HepG2 (cell line): ENCODE data around the gene BANK1. TPM values are rescaled to one million over a fixed set of nuclear protein-coding genes. Genes with fewer than 3 reads are reported as not detected.

ENCODE experiments used
- ADNP ChIP-seq: sonication (generic); formaldehyde crosslinking; IDR thresholded peaks from 2 replicates; pipeline ENCODE4 v1.4.0; 2020; ENCODE audit warnings: missing genetic modification reagents
- ARID5B ChIP-seq: IDR thresholded peaks from 2 replicates; pipeline ENCODE4 v1.4.0; 2020; ENCODE audit warnings: mild to moderate bottlenecking, missing genetic modification reagents
- ASH2L ChIP-seq: fragments of 300-600, 200-600 bp; sonication (generic); IDR thresholded peaks from 2 replicates; pipeline ENCODE4 v1.7.0; 2017; ENCODE audit warnings: low read depth, mild to moderate bottlenecking, moderate library complexity, mixed read lengths, low read length; ENCODE audit not compliant: insufficient read length
- DBP ChIP-seq: sonication (generic); formaldehyde crosslinking; IDR thresholded peaks from 2 replicates; pipeline ENCODE4 v1.4.0; 2020; ENCODE audit warnings: missing genetic modification reagents; ENCODE audit errors: not compliant biosample characterization
- EP300 ChIP-seq, 3 experiments: sonication (generic) in 1 of 3; formaldehyde crosslinking in 1 of 3; IDR thresholded peaks; 2 replicates each; pipeline versions ENCODE4 v1.5.1 to v1.6.1; 2011 to 2020; ENCODE audit warnings: low read depth in 2 of 3, low read length in 2 of 3, borderline replicate concordance in 1 of 3, improper control_type of control experiment in 1 of 3, mild to moderate bottlenecking in 1 of 3, missing genetic modification reagents in 1 of 3, moderate library complexity in 1 of 3
- FOXA1 ChIP-seq, 2 experiments: fragments of 450-650 bp in 1 of 2; sonication (generic) in 1 of 2; formaldehyde crosslinking in 1 of 2; IDR thresholded peaks; 2 replicates each; pipeline versions ENCODE4 v1.4.0 to v1.6.1; 2016 to 2020; ENCODE audit warnings: missing genetic modification reagents in 1 of 2
- FOXA3 ChIP-seq: IDR thresholded peaks from 2 replicates; pipeline ENCODE4 v1.6.1; 2016; ENCODE audit warnings: missing genetic modification reagents, missing compliant biosample characterization
- GRHL1 ChIP-seq: sonication (generic); formaldehyde crosslinking; conservative IDR thresholded peaks from 2 replicates; pipeline ENCODE4 v1.8.0; 2022; ENCODE audit warnings: missing genetic modification reagents
- KLF12 ChIP-seq: sonication (generic); formaldehyde crosslinking; IDR thresholded peaks from 2 replicates; pipeline ENCODE4 v1.4.0; 2020; ENCODE audit warnings: missing genetic modification reagents, borderline replicate concordance
- NR2F6 ChIP-seq, 2 experiments: IDR thresholded peaks; 2 replicates each; pipeline ENCODE4 v1.6.1; 2016; ENCODE audit warnings: antibody characterized with exemption in 1 of 2, mild to moderate bottlenecking in 1 of 2
- RBM39 ChIP-seq: fragments of 200-400 bp; formaldehyde crosslinking; IDR thresholded peaks from one replicate; pipeline ENCODE4 v1.6.1; 2018; ENCODE audit warnings: antibody characterized with exemption, mild to moderate bottlenecking, low read depth, low read length; ENCODE audit not compliant: poor library complexity, severe bottlenecking
- SCMH1 ChIP-seq: sonication (generic); formaldehyde crosslinking; IDR thresholded peaks from 2 replicates; pipeline ENCODE4 v1.9.0; 2021; ENCODE audit warnings: missing genetic modification reagents, mild to moderate bottlenecking, borderline replicate concordance
- SOX6 ChIP-seq, 2 experiments: fragments of 450-650 bp in 1 of 2; sonication (generic) in 1 of 2; formaldehyde crosslinking in 1 of 2; IDR thresholded peaks; 2 replicates each; pipeline versions ENCODE4 v1.4.0 to v1.6.1; 2017 to 2020; ENCODE audit warnings: antibody characterized with exemption in 1 of 2, mild to moderate bottlenecking in 1 of 2, missing genetic modification reagents in 1 of 2
- TEF ChIP-seq: sonication (generic); formaldehyde crosslinking; IDR thresholded peaks from 2 replicates; pipeline ENCODE4 v1.5.0; 2020; ENCODE audit warnings: missing genetic modification reagents
- TOE1 ChIP-seq: sonication (generic); formaldehyde crosslinking; IDR thresholded peaks from 2 replicates; pipeline ENCODE4 v1.4.0; 2020; ENCODE audit warnings: mild to moderate bottlenecking, missing genetic modification reagents
- ZEB1 ChIP-seq: IDR thresholded peaks from 2 replicates; pipeline ENCODE4 v1.6.1; 2012; ENCODE audit warnings: mild to moderate bottlenecking, low read depth, inconsistent platforms; ENCODE audit not compliant: insufficient replicate concordance
- ZNF101 ChIP-seq: sonication (generic); formaldehyde crosslinking; IDR thresholded peaks from 2 replicates; pipeline ENCODE4 v1.4.0; 2020; ENCODE audit warnings: mild to moderate bottlenecking, low read depth, missing genetic modification reagents, borderline replicate concordance
- ZNF264 ChIP-seq: sonication (generic); formaldehyde crosslinking; IDR thresholded peaks from 2 replicates; pipeline ENCODE4 v1.4.0; 2020; ENCODE audit warnings: missing genetic modification reagents
- ZNF451 ChIP-seq: sonication (generic); formaldehyde crosslinking; IDR thresholded peaks from 2 replicates; pipeline ENCODE4 v1.5.0; 2020; ENCODE audit warnings: mild to moderate bottlenecking, missing genetic modification reagents
- ZNF598 ChIP-seq: sonication (generic); formaldehyde crosslinking; IDR thresholded peaks from 2 replicates; pipeline ENCODE4 v1.5.1; 2020; ENCODE audit warnings: mild to moderate bottlenecking, missing genetic modification reagents, borderline replicate concordance
- ZNF605 ChIP-seq: sonication (generic); formaldehyde crosslinking; IDR thresholded peaks from 2 replicates; pipeline ENCODE4 v1.8.0; 2022; ENCODE audit warnings: mild to moderate bottlenecking, missing genetic modification reagents
- ZNF678 ChIP-seq: sonication (generic); formaldehyde crosslinking; IDR thresholded peaks from 2 replicates; pipeline ENCODE4 v1.4.0; 2020; ENCODE audit warnings: mild to moderate bottlenecking, missing genetic modification reagents
- polyA plus RNA-seq, 8 experiments: library from polyadenylated mRNA; depleted of rRNA in 3 of 8; stranded (reverse) in 7 of 8; unstranded in 1 of 8; fragments of >200 nt; fragmentation: Illumina TruSeq in 4 of 8; extraction: Trizol in 4 of 8; gene quantifications; 2 replicates each; pipeline versions ENCODE4 v1.2.1 to v1.2.3, GENCODE V29; 2011 to 2016; ENCODE audit warnings: low read depth in 4 of 8, missing spikeins in 1 of 8, mixed read lengths in 1 of 8; ENCODE audit not compliant: insufficient read depth in 1 of 8
- total RNA-seq, 5 experiments: library from RNA; depleted of rRNA; stranded (reverse); fragments of >200 nt; fragmentation: Illumina TruSeq; extraction: Trizol; gene quantifications; 2 replicates each; pipeline ENCODE4 v1.2.3, GENCODE V29; 2016; ENCODE audit warnings: low read depth in 1 of 5

BANK1 gene
- total and polyA plus RNA-seq, 2 of the 13 experiments (the other 11 are each of a cell fraction or from before 2014, with no cell fraction given), result 0.15 TPM; not detected in 1

GRCh38 chr4:101774807-101775206 is 15.7 kb upstream of the BANK1 start (continued):
- TF ChIP-seq ARID5B (CRISPR knock-in tag), result peak; percentile 60
- TF ChIP-seq DBP (CRISPR knock-in tag), result no peak
- no peak for TF ChIP-seq GRHL1
- no peak for TF ChIP-seq TEF (CRISPR knock-in tag)
- TF ChIP-seq KLF12, result no peak
- TF ChIP-seq ZNF101, result no peak
- TF ChIP-seq ZNF451 (CRISPR knock-in tag), result no peak
- no peak for TF ChIP-seq SOX6 (IDR thresholded peaks at IDR 0.05)
- TF ChIP-seq SOX6 (CRISPR knock-in tag; IDR thresholded peaks at IDR 0.05), result no peak
- no peak for TF ChIP-seq ADNP (CRISPR knock-in tag)
- no peak for TF ChIP-seq RBM39
- no peak for TF ChIP-seq ZEB1
- TF ChIP-seq ZNF678 (CRISPR knock-in tag), result no peak
- peak in 1 of 2 experiments; percentile 29; a peak in 1 of 4 replicates for TF ChIP-seq EP300 (IDR thresholded peaks at IDR 0.05; ENCODE audit: low read depth in 2 of 2, low read length in 2 of 2)
- no peak for TF ChIP-seq EP300 (CRISPR knock-in tag; IDR thresholded peaks at IDR 0.05; ENCODE audit: borderline replicate concordance)
- TF ChIP-seq ASH2L, result no peak
- no peak for TF ChIP-seq TOE1 (CRISPR knock-in tag)
- TF ChIP-seq SCMH1 (CRISPR knock-in tag), result no peak
- no peak; the same call in 1 of the 2 replicates for TF ChIP-seq FOXA3 (CRISPR knock-in tag)
- TF ChIP-seq ZNF605 (CRISPR knock-in tag), result no peak
- no peak for TF ChIP-seq FOXA1 (IDR thresholded peaks at IDR 0.05)
- TF ChIP-seq FOXA1 (CRISPR knock-in tag; IDR thresholded peaks at IDR 0.05), result no peak
- TF ChIP-seq ZNF264, result no peak
- TF ChIP-seq NR2F6 (IDR thresholded peaks at IDR 0.05), result no peak
- no peak for TF ChIP-seq NR2F6 (CRISPR knock-in tag; IDR thresholded peaks at IDR 0.05)
- no peak for TF ChIP-seq ZNF598 (CRISPR knock-in tag)
